COLO668 (cell line): ENCODE measurements around the gene TUBB3.
A peak's percentile ranks its signal among the peaks of the same experiment; 100 is the strongest.
"Not testable (repeated sequence)": the region's sequence is repeated elsewhere in the genome, so short reads cannot be mapped to it uniquely, and the experiment has no call there.

ENCODE experiments used
- DNase-seq: peaks from one replicate; lab custom pipeline; 2025; ENCODE audit not compliant: unreplicated experiment; lab: John Stamatoyannopoulos, UW

TUBB3 gene

DNA sequence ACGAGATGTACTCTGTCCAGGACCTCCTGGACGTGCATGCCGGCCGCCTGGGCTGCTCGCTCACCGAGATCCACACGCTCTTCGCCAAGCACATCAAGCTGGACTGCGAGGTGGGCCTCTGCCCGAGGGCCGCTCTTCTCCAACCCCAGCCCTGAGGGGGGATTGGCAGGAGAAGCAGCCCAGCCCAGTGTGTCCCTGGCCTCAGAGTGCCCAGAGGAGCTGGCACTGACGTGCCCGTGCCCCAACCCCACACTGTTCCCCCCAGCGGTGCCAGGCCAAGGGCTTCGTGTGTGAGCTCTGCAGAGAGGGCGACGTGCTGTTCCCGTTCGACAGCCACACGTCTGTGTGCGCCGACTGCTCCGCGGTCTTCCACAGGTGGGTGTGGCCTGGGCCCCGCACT, 41.1 kb downstream of the TUBB3 start:
- DNase-seq, result no peak

DNA sequence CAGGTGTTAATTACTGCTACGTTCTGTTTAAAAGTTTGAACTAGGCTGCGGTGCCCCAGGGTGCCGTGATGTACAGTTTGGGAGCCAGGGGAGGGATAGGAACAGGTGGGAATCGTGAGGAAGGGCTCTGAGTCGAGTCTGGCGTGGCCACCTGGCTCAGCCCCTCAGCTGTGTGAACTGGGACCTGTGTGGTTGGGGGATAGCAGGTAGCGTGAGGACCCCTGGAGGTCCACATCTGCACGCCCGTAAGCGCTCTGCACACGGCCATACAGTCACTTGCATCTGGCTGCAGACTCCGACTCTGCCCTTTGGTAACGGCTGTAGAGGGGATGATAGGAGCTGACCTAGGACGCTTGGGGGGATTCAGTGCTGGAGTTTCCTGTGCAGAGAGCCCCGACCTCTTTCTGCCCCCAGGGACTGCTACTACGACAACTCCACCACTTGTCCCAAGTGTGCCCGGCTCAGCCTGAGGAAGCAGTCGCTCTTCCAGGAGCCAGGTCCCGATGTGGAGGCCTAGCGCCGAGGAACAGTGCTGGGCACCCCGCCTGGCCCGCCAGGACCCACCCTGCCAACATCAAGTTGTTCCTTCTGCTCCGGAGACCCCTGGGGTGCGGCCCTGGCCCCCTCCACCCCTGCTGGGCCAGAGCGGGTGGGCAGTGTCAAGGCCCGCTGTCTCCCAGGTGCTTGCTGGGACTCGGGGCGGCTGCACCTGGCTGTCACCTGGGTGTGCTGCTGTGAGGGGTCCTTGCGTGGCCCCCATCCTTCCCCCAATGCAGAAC, 42.5 kb downstream of the TUBB3 start:
- DNase-seq, result no peak

DNA sequence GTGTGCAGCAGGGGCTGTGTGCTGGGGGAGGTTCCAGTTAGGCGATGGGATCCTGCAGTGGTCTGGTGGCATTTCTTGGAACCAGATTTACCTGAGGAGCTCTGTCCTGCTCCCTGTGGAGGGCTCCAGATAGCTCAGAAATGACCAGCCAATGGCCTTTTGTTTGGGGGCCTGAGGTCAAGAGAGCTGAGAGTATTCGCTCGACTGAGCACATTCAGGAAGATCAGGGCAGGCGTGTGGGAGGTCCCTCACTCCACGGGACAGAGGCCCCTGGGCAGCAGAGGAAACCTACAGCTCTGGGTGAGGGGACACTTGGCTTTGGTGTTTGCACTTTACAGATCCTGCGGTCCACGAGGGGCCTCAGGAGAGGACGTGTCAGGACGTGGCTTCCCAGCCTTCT, 43.6 kb downstream of the TUBB3 start:
- no peak for DNase-seq

DNA sequence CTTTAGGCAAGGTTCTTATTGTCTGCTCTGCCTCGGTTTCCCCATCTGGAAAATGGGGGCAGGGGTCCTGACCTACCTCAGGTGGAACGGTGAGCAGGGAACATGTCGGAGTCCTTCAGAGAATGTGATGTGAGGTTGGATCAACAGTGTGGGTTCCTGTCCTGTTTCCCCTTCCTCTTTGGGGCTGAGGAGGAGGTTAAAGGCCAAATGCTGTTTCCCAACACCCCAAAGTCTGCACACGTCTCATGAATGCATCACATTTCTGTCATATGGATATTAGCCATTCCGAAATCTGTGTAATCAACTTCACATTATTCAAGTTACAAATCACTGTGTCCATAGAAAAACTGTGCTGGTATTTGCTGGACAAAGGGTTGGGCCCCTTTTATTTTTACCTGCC, 44.3 kb downstream of the TUBB3 start:
- not testable (repeated sequence) for DNase-seq

DNA sequence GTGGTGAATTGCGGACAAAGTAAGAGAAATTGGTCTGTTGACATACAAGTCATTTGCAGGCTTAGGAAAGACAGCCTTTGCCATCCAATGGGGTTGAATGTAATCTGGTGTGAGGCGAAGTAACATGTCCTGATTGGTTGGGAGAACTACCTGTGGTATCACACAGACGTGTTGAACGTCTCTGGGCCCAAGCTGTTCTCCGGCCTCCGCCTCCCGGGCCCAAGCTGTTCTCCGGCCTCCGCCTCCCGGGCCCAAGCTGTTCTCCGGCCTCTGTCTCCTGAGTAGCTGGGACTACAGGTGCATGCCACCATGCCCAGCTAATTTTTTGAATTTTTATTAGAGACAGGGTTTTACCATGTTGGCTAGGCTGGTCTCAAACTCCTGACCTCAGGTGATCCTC, 44.9 kb downstream of the TUBB3 start:
- DNase-seq, result not testable (repeated sequence)

DNA sequence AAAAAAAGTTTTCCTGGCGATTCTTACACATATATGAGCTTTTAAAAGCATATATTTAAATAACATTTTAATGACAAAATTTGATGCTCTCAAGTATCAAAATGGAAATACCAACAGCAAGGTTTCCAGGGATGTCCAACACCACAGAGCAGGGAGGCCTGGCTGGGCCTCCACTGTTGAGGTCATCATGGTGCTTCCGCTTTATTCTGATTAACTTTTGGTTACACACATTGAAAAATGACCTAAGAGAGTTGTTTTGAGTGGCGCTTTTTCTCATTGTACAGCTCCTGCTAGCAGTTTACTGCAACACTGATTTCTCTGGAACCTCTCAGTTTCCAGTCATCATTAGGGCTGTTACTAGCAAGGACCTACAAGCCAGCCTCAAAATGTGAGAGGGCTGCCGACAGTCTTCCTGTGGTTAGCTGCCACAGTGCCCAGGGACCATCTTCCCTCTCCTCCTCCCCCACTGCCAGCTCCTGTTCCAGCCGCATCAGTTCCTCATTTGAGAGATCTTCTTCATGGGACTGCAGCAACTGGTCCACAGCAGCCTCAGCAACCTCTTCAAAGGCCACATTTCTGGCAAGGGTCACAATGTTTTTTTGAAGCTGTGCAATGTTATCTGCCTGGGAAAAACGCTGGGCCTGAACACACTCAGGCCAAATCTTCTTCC, 46.7 kb downstream of the TUBB3 start:
- no peak for DNase-seq

DNA sequence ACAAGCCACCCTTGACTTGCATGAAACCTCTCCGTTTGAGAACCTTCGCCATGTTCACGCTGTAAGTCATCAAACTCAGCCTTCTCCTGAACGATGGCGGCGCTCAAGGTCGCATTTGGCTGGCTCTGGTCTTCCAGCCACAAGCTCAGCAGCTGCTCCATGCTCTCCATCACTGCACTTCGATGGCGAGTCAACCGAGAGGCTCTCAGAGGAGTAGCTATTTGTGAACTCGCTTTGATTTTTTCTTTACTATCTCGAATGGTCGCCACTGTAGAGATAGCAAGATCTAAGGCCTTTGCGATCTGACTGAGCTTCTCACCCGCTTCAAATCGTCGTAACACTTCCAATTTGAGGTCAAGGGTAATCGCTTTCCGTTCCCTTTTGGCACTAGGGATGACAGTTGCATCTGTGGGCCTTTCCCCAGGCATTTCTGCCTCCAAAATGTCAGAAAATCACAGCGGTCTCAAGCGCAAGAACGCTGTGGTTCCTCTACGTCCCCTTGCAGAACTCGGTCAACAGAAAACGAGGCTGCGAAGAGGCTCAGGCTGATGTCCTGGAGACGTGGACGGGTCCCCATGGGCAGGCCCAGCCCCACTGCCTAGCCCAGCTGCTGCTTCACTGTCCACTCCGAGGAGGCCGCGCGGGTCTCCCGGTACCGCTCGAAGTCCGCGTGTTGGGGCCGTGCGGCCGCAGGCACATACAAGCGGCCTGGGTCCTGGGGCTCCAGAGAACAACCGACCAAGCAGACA, 48.5 kb downstream of the TUBB3 start:
- peak; percentile 61 for DNase-seq

DNA sequence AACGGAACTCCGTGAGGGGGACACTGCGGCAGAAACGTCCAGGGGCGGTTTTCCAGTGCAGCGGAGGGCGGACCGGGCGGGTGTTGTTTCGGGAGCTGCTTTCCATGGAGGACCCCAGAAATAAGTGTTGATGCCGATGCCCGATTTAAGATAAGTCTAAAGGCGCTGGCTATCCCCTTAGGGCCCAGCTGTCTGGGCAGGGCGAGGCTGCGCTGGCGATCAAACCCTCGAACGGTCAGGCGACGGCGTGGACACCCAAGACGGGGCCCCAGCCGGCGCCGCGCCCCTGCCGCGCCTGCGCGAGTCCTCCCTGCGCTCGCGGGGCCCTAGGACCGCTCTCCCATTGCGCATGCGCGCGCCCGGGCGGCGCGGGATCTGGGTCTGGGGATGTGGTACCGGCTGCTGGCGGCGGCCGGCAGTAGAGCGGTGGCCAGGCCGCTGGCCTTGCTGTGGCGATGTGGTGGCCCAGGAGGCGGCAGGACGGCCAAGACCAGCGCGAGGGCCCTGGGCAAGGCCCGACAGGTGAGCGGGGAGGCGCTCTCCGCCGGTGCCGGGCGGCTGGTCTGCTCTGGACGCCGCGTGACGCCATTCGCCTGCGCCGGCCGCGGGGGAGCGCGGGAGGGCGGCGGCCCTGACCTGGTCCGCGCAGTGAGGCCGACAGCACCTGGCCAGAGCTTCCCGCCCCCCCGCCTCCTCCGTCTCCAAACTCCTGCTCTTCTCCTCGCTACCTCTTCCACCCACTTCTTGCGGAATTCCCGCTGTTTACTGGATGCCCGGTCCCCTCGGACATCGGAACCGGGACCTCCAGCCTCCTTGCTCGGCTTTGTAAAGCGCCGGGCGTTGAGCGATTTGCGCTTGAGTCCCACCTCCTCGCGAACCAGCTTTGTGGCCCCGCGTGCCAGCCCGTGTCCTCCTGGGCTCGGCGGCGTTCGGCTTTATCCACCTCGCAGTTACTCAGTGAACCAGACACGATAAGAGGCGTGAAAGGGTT, 49.4 kb downstream of the TUBB3 start:
- peak; percentile 97 for DNase-seq

DNA sequence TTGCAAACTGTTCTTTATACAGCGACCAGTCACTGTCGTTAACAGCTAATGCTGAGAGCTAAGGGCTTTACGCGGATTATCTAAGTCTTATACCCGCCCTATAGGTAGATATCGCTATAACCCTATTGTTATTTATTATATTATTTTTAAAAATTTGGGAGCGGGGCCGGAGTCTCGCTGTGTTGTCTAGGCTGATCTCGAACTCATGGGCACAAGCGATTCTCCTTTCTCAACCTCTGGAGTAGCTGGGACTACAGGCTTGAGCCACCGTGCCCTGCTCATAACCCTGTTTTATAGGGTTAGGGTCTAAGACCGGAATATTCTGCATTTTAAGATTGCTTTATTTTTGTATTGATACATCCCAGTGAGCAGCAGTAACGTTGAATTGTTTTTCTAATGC, 50.1 kb downstream of the TUBB3 start:
- DNase-seq, result no peak

DNA sequence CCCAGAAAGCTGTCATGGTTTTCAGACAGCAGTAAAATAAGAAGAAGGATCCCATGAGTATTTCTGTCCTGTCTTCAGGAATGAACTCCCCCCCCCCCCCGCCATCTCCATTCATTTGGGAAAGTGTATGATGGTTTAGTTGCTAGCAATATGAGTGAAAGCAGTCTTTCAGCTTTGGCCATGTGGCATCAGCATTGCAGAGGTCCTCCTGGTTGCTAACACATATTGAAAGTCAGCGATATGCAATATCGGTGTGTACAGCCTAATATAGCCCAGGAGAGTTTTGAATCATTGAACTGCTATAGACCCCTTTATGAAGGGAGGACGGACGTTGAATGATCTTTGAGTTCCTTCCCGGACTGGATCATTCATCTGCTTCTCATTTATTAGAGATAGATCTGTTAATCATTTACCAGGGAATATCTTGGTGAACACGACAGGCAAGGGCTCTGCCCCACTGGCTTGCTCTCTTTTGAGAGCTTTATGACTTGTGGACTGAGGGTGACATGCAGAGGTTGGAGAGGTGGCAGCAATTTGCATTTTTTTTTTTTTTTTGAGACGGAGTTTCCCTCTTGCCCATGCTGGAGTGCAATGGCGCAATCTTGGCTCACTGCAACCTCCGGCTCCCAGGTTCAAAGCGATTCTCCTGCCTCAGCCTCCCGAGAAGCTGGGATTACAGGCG, 50.7 kb downstream of the TUBB3 start:
- peak; percentile 56 for DNase-seq

DNA sequence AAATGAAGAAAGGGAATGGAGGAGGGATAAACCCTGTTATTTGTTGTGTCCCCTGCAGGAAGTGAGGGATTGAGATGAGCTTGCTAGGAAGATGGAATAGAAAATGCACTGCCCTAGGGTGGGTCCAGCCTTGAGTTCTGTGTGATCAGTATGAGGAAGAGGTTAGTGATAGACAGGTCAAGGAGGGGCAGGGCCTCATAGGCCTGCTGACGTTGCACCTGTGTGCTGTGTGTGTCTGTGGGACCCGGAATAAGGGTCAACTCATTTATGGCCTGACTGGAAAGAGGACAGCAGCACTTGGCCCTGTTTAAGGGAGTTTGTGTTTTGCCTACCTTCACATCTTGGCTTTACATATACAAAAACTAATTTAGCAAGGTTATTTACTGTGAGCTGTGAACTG, 51.7 kb downstream of the TUBB3 start:
- DNase-seq, result no peak

DNA sequence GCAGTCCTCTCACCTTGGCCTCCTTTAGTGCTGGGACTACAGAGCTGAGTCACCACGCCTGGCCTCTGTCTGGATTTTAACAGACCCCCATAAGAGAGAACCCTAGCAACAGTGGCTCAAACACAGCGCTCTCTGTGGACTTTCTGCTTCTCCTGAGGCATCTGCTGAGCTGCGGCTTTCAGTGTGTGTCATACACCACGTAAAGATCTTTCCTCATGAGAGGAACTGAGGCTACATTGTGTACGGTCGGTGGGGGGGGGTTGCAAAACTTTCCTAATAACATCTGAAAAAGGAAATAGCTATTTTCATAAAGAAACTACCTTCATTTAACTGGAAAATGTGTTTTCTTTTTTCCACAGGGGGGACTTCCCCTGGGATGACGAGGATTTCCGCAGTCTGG, 58.3 kb downstream of the TUBB3 start:
- no peak for DNase-seq

DNA sequence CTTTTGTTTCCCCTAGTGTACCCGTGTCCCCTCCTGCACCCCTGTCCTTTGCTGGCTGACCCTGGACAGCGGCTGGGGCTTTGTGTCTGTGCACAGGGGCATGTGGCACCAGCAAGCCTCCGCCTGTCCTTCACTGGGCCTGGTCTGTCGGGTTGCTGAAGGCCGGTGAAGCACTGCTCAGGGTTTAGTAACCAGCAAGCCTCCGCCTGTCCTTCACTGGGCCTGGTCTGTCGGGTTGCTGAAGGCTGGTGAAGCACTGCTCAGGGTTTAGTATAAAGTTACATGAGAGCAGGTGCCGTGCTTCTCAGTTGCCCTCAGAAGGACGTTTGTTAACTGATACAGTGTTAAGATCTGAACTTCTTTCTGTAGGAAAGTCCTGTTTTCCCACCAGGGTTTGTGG, 59.2 kb downstream of the TUBB3 start:
- DNase-seq, result no peak

DNA sequence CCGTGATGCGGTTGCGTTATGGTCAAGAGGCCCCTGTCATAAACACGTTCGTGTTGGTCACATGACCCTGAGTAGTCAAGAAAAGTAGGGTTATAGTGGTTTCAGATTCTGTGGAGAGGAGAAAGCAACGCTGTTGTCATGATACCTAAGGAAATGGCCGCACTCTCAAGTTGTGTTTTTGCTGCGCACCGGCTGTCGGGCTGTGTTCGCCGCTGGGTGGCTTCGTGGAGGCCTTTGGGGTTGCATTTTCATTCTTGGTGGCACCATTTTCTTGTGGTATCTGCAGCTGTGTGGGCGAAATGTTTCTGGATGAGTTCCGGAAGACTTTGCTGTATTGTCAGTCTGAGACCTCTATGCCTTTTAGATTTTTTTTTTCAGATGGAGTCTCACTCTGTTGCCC, 60.4 kb downstream of the TUBB3 start:
- no peak for DNase-seq

DNA sequence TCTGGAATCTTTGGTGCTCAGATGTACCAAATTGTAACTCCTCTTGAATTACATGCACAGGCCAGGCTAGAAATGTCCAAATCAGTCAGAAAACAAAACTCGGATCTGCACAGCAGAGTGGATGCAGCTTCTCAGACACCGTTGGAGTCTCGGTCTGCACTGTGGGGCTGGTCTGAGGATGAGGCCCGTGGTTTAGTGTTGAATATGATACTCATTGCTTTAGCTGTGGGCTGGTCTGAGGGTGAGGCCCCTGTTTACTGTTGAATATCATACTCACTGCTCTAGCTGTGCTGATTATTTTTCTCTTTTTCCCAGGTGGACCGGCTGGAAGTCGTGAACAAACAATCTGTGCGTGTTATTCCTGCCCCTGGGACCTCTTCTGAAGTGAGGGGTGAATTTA, 61.1 kb downstream of the TUBB3 start:
- DNase-seq, result no peak

DNA sequence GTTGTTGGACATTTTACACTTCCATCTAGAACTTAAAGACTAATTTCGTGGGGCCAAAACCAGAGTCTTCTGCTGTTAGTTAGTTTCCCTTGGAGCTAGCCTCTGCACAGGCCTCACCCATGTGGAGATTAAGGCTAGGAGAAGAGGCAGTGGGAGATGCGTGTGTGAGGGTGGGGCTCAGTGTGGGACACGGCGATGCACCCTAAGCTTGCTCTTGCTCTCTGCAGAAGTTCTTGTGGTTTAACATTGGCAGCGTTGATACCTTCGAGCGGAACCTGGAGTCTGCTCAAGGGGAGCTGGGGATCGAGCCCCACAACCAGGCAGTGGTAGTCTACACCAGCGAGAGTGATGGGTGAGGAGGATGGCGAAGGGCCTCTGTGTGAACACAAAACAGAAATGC, 62.1 kb downstream of the TUBB3 start:
- no peak for DNase-seq
